Measurements from ENCODE around the gene GYS2.
"Not testable (repeated sequence)": the region's sequence is repeated elsewhere in the genome, so short reads cannot be mapped to it uniquely, and the experiment has no call there.

GYS2 gene

GRCh38 chr12:21604245-21605101 is at the start of gene GYS2:
Gene GYS2 (minus strand): TSS chr12:21604847. CDS start chr12:21604592, 255 bp downstream.
- no peak for DNase-seq

DNA sequence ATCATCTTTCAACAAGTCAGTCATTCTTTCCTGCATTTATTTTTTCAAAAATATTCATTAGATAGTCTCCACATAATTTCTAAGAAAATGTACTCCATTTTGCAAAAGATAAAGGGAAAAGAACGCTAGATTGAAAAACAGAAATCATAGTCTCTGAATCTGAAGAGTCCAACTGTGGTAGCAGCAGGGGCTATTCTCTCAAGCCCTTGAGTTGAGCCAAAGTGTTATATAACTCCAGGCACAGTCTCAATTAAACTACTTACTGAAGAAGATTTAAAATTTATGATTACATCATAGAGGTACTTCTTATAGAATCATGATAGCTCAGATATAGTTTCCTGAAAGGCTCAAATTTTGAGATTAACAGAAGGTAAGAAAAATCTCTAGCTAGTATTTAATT is 47.2 kb upstream of the GYS2 start:
- no peak for DNase-seq

DNA sequence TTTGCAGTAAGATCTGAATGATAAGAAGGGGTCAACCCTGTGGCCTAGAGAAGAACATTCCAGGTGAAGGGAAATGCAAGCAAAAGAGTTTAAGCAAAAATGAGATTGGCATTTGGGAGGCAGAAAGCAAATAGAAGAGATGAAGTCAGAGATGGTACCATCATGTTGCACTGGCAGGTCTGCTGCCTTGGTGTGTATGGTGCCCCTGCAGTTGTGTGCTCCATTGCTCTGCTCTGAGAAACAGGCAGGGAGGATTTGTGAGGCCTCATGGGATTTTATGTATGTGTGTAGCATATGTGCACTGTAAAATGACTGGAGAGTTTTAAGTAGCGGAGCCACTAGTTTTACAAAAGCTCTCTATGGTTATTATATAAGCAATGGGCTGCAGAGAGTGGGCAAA is 46.4 kb upstream of the GYS2 start:
- no peak for DNase-seq

DNA sequence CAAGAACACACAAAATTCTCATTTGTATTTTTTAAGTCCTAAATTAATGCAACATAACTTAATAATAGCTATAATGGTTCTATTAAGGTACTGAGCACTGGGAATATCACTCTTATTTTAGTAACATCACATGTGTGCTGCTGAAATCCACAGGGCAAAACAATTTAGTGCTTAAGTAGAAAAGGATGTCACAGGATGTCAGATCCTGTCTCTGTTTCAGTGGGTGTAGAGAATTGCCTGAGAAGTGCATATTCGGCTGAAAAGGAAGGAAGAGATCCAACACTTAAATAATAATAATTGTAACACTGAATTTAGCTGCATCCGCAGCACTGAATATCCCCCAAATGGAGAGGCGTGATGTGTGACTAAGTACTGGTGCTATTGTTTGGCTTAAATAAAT is 44.4 kb upstream of the GYS2 start:
- no peak for DNase-seq

GRCh38 chr12:21648378-21648777 is 43.7 kb upstream of the GYS2 start:
- no peak for DNase-seq

DNA sequence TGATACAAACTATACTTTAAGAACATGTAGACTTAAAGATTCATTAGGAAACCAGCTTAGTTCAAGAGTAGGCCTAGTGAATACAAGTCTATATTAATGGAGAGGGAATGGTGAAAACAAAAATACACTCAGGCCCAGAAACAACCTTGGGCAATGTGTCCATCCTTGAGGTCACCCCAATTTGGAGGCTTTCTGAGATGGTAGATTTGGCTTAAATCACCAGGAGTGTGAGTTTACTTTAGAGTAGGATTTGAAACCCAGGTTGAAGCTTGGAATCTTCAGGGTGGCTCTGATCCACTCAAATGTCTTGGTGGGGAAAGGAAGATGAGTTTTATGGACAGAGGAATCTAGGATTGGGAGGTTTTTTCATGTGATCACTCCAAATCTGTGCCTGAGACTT is 42.5 kb upstream of the GYS2 start:
- no peak for DNase-seq

DNA sequence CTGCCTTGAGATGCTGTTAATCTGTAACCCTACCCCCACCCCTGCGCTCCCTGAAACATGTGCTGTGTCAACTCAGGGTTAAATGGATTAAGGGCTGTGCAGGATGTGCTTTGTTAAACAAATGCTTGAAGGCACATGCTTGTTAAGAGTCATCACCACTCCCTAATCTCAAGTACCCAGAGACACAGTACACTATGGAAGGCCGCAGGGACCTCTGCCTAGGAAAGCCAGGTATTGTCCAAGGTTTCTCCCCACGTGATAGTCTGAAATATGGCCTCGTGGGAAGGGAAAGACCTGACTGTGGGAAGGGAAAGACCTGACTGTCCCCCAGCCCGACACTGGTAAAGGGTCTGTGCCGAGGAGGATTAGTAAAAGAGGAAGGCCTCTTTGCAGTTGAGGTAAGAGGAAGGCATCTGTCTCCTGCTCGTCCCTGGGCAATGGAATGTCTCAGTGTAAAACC is 40.4 kb upstream of the GYS2 start:
- DNase-seq, result not testable (repeated sequence)

GRCh38 chr12:21644516-21644915 is 39.9 kb upstream of the GYS2 start:
- DNase-seq, result no peak

DNA sequence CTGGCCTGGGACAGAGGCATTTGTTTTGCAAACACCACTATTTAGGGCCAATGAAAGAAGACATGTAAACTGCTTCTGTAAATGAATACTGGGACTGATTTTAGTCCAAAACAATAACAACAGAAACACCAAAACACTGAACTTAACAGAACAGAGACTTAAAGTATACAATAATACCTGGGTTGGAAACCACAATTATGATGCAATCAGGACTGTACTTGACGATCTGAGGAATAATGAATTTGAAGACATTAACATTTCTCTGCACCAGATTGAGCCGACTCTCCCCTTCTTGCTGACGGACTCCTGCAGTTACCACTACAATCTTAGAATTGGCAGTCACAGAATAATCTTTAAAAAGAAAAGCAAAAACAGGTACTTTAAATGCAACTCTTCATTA is 39.1 kb upstream of the GYS2 start:
- DNase-seq, result no peak

DNA sequence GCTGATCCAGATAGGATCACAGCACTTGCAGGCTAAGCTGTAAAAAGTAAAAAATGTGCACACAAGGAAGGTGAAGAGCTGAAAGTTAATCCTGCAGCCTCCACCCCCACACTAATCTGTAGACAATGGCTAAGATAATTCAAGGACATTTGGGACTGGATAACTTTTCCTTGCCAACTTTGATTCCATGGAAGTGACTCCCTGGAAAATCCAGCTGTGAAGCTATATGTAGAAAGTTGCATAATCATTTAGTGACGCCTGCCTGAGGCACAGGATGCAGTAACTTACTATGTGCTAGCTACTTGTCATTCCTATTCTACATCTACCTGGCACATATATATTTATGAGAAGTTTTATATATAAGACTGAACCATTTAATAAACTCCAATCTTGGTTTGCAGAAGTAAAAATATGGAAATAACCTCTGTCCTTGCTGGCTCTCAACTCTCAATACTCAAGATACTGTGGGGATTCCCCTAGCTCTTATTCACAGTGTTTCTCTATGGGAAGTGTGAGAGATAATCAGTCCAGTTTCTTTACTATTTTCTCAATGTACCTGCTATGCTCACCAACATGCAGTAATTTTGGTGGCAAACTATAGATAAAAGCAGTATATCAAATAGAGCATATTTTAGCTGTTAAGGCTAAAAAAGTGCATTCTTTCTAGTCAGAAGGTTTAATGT is 38.2 kb upstream of the GYS2 start:
- DNase-seq, result no peak

DNA sequence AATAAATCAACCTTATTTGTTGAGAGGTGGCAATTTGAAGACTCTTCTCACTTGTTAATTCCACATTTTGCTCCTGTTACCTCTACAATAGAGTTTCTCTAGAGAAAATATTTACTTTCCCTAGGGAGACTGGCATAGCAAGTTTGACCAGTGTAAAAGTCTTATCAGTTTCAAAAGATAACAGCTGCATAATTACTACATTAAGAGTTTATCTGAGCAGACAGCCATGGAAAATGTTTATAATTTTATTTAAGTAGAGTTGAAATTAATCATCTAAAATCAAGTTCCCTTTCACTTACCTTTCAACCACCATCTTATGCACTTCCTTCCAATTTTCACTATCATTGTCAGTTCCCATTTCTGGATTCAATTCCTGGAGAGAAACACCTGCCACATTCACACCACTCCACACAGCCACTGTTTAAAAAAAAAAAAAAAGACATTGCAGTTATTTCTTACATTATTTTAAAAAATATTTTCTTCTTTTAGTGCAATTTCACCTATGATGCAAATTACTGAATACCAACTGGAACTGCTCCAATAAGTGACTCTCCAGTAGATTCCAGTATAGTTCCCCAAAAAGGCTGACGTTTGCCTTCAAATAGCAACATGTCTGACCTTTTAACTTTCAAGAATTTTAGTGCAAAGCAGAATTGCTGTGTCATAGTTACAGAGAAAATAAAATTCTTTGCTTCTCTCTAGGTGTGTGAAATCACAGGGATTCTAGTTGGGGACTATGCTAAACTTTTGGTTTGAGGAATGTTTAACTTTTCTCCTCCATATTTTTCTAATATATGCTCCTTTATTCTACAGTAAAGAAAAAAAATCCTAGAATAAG is 33.6 kb upstream of the GYS2 start:
- DNase-seq, result no peak

GRCh38 chr12:21634245-21634644 is 29.6 kb upstream of the GYS2 start:
- no peak for DNase-seq

DNA sequence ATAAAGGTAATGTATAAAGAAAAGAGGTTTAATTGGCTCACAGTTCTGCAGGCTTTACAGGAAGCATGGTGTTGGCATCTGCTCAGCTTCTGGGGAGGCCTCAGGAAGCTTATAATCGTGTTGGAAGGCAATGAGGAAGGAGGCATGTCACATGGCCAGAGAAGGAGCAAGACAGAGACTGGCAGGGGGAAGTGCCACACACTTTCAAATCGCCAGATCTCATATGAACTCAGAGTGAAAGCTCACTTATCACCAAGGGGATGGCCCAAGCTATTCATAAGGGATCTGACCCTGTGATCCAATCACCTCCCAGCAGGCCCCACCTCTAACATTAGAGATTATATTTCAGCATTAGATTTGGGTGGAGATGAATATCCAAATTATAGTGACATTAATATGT is 26.7 kb upstream of the GYS2 start:
- DNase-seq, result no peak

DNA sequence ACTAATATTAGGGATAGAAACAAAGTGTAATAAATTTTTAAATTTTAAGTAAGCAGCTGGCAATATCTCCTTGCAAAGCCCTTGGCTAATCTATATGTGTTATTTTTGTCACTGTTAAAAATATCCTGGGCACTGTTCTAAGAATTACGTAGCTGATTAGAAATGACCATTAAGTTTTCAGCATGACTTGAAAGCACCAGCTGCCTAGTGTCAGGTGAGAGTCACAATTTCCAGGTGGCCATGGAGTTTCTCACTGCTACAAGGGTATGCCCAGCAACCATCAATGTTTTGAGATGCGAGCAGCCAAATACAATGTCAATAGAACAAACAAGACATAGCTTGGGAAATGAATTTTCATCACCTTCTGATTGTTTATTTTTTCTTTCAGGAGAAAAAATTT is 23.3 kb upstream of the GYS2 start:
- DNase-seq, result no peak

GRCh38 chr12:21618566-21618965 is 13.9 kb upstream of the GYS2 start:
- DNase-seq, result no peak

GRCh38 chr12:21617030-21617429 is 12.4 kb upstream of the GYS2 start:
- no peak for DNase-seq

DNA sequence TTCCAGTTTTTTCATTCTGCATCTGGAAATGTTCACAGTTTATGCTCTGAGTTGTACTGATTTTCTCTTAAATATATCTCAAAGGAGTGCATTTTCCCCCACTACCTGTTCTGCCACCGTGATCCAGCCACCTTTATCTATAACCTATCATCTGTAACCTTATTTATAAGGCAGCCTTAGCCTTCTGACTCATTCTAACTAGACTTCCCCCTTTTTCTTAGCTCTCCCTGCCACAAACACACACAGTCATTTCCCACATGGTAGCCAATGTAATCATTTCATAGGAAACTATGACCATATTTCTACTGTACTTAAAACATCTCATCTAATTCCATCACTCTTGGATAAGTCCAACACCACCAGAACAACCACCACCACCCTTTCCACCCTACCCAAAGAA is 10.8 kb upstream of the GYS2 start:
- no peak for DNase-seq

GRCh38 chr12:21614506-21614905 is 9.9 kb upstream of the GYS2 start:
- no peak for DNase-seq

GRCh38 chr12:21613931-21614330 is 9.3 kb upstream of the GYS2 start:
- DNase-seq, result no peak

GRCh38 chr12:21608196-21608595 is 3.5 kb upstream of the GYS2 start:
- DNase-seq, result no peak

GRCh38 chr12:21607701-21608100 is 3.1 kb upstream of the GYS2 start:
- DNase-seq, result no peak

- no peak for DNase-seq
Observed at GRCh38 chr12:21606175-21606574, 1.5 kb upstream of the GYS2 start.

GRCh38 chr12:21602774-21603173 is 1.9 kb downstream of the GYS2 start:
- DNase-seq, result no peak

DNA sequence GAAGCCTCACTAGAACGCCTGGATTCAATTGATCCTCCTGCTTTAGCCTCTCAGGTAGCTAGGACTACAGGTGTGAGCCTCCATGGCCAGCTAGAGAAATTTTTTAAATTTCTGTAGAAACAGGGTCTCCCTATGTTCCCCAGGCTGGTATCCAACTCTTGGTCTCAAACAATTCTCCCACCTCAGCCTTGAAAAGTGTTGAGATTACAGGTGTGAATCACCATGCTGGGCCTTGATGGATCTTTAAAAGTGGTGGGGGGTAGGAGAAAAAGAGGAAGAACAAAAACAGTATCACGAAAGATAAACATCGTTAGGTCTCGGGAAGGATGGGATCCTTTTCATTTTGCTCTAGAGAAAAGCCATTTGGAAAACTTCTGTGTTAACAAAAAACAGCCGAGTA is 4.5 kb downstream of the GYS2 start:
- no peak for DNase-seq
